LNCaP clone FGC (cell line): Measurements from ENCODE around the gene HECTD2.
"Not testable (repeated sequence)": the region's sequence is repeated elsewhere in the genome, so short reads cannot be mapped to it uniquely, and the experiment has no call there.

Experiments used
- DNase-seq: peaks from one replicate; pipeline ENCODE4 v3.0.0-alpha.2; 2011; ENCODE audit warnings: low read depth
- H3K4me3 ChIP-seq: 2 replicates; pipeline ENCODE4 v1.5.1; 2011; ENCODE audit warnings: mild to moderate bottlenecking, low read depth, low read length, control low read depth
- CTCF ChIP-seq: IDR thresholded peaks from 2 replicates; pipeline ENCODE4 v1.5.1; 2012; ENCODE audit warnings: mild to moderate bottlenecking; ENCODE audit not compliant: control insufficient read depth, insufficient read depth; ENCODE audit errors: extremely low read depth

HECTD2 gene, protein sequence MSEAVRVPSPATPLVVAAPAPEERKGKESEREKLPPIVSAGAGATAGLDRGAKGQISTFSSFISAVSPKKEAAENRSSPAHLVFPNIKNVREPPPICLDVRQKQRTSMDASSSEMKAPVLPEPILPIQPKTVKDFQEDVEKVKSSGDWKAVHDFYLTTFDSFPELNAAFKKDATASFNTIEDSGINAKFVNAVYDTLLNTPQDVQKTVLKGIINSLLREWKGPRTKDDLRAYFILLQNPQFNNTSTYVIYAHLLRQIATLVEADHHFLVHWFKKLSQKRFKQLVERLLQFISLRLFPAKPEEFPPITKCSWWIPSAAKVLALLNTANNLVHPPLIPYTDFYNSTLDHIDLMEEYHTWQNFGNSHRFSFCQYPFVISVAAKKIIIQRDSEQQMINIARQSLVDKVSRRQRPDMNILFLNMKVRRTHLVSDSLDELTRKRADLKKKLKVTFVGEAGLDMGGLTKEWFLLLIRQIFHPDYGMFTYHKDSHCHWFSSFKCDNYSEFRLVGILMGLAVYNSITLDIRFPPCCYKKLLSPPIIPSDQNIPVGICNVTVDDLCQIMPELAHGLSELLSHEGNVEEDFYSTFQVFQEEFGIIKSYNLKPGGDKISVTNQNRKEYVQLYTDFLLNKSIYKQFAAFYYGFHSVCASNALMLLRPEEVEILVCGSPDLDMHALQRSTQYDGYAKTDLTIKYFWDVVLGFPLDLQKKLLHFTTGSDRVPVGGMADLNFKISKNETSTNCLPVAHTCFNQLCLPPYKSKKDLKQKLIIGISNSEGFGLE

DNA sequence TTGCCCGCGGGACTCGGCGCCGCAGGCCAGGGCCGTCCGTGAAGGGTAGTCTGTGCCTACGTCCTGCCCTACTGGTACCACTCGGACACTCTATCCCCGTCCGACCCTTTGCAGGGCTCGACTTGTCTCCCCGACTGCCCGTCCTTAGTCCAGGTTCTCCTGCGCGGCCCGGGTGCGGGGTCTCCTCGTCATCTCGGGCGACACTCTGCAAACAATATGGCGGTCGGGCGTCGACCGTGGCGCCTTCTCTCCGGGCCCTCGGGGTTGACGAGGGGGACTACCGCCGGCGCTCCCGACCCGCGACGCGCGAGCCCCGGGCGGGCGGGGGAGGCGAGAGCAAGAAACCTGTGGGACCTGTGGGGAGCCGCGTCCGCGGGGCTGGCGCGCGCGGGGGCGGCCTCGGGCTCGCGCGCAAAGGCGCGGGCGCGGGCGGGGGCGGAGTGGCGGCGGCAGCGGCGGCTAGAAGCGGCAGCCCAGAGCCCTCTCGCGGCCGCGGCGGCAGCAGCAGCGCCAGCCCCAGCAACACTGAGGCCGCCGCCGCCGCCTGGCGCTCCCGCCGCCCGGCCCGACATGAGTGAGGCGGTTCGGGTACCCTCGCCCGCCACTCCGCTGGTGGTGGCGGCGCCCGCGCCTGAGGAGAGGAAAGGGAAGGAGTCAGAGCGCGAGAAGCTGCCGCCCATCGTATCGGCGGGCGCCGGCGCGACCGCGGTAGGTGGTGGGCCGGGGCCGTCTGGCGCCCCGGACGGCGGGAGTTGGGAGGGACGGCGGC, at the start of gene HECTD2:
Gene HECTD2, plus strand, starts transcription at position 476 of the 769 bp plus-strand sequence. Its CDS starts 95 bp downstream, at position 571.
- peak within 1 kb of the TSS; percentile 72 for H3K4me3 ChIP-seq
- TF ChIP-seq CTCF: peak; percentile 85
- DNase-seq: no peak

GRCh38 chr10:91360461-91360860, 49.7 kb upstream of the HECTD2 start:
- H3K4me3 ChIP-seq: no peak overlapping the region
- no peak for DNase-seq
- TF ChIP-seq CTCF: no peak

- not testable (repeated sequence) for DNase-seq, H3K4me3 ChIP-seq
Observed at GRCh38 chr10:91365519-91365918, 44.6 kb upstream of the HECTD2 start.

DNA sequence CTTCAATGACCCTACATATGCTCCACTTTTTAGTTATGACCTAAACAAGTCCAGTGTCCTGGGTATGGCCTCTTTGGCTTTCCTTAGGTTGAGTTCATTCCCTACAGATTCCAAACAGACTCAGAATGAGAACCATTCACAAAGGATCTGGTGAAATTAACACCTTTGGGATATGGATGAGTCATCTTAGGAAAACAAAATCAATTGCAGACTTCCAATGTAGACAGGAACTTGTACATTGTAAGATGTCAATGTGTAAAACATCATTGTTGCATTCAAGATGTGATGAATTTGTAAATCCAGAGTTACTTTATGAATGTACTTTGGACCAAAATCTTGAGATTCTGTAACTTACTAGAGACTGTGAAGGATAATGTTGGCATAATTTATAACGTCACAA, 43.4 kb upstream of the HECTD2 start:
- H3K4me3 ChIP-seq: no peak overlapping the region
- no peak for DNase-seq
- TF ChIP-seq CTCF: no peak

GRCh38 chr10:91367127-91367531, 43.0 kb upstream of the HECTD2 start:
- TF ChIP-seq CTCF: no peak
- no peak for DNase-seq
- H3K4me3 ChIP-seq: no peak overlapping the region

GRCh38 chr10:91367558-91367957, 42.6 kb upstream of the HECTD2 start:
- TF ChIP-seq CTCF: no peak
- DNase-seq: no peak
- H3K4me3 ChIP-seq: no peak overlapping the region

- TF ChIP-seq CTCF: peak; percentile 59
- not testable (repeated sequence) for DNase-seq, H3K4me3 ChIP-seq
Observed at GRCh38 chr10:91369978-91370589, 40.1 kb upstream of the HECTD2 start.
